Lower leg skin (tissue), 3 donors: ENCODE measurements around the gene UBR4.

ENCODE experiments used
- POLR2A ChIP-seq, 2 donors: fragments of 450-650 bp; IDR thresholded peaks; one replicate each; pipeline ENCODE4 v1.6.1; 2016 to 2017; ENCODE audit warnings: antibody characterized with exemption in 2 of 2, mild to moderate bottlenecking in 1 of 2, moderate library complexity in 1 of 2
- TF ChIP-seq, protein P1 (sequence below), 3 donors: fragments of 450-650 bp; IDR thresholded peaks; one replicate each; pipeline ENCODE4 v1.5.1; 2016; ENCODE audit warnings: antibody characterized with exemption in 3 of 3, mild to moderate bottlenecking in 3 of 3, moderate library complexity in 2 of 3

DNA sequence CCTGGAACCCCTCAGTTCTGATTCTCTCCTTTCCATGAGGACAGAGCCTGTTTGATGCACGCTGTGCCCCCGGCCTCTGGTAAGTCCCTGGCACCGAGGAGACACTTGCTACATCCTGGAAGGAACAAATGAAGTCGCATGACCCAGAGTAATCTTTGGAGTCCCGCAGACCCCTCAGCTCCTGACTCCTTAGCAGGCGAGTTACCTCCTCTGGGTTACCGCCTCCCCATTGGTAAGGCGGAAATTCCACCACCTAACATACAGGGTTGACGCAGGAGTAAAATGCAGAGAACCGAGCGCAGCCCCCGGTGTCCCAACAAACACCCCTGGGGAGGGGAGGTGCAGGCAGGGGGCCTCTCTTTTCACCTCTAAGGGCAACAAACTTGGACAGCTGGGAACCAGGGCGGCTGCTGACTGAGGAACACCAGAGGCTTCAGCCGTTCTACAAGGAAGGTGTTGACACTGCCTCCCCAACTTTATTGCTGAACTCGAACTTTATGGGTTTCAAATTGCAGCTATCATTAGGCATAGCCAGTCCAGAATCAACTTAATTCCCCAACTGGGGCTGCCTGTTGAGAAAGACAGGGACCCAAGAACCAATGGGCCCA lies 138.3 kb downstream of the UBR4 start:
- no peak for TF ChIP-seq POLR2A (IDR thresholded peaks at IDR 0.05)
- TF ChIP-seq, protein P1, sequence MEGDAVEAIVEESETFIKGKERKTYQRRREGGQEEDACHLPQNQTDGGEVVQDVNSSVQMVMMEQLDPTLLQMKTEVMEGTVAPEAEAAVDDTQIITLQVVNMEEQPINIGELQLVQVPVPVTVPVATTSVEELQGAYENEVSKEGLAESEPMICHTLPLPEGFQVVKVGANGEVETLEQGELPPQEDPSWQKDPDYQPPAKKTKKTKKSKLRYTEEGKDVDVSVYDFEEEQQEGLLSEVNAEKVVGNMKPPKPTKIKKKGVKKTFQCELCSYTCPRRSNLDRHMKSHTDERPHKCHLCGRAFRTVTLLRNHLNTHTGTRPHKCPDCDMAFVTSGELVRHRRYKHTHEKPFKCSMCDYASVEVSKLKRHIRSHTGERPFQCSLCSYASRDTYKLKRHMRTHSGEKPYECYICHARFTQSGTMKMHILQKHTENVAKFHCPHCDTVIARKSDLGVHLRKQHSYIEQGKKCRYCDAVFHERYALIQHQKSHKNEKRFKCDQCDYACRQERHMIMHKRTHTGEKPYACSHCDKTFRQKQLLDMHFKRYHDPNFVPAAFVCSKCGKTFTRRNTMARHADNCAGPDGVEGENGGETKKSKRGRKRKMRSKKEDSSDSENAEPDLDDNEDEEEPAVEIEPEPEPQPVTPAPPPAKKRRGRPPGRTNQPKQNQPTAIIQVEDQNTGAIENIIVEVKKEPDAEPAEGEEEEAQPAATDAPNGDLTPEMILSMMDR (IDR thresholded peaks at IDR 0.05) = no peak
